Myocyte (in vitro differentiated cells): ENCODE data around the gene CLIP4. TPM values are rescaled to one million over a fixed set of nuclear protein-coding genes. Genes with fewer than 3 reads are reported as not detected.

Experiments
- DNase-seq: peaks from one replicate; pipeline ENCODE4 v3.0.0-alpha.2; 2012; ENCODE audit warnings: low read depth
- polyA plus RNA-seq: library from polyadenylated mRNA; unstranded; fragments of >200 nt; gene quantifications from one replicate; pipeline ENCODE4 v1.2.1, GENCODE V29; 2012; ENCODE audit warnings: missing spikeins
- total RNA-seq: library from RNA; depleted of rRNA; stranded (reverse); fragments of >200 nt; gene quantifications from 2 replicates; pipeline ENCODE4 v1.2.3, GENCODE V29; 2014

The CLIP4 gene
- total RNA-seq, result 126 and 129 TPM in 2 replicates
- 43.7 TPM for polyA plus RNA-seq

- DNase-seq, result peak; percentile 79
Measured at GRCh38 chr2:29114946-29115609, at the start of gene CLIP4. TSS of gene CLIP4 (plus strand) at chr2:29115415. CDS start at chr2:29121389, 5,974 bp downstream.

GRCh38 chr2:29066271-29066860 is 48.8 kb upstream of the CLIP4 start:
- DNase-seq, result no peak

- DNase-seq, result no peak
Measured at GRCh38 chr2:29066997-29067605, 48.1 kb upstream of the CLIP4 start.

GRCh38 chr2:29068513-29068912 is 46.7 kb upstream of the CLIP4 start:
- no peak for DNase-seq

GRCh38 chr2:29070526-29070925 is 44.7 kb upstream of the CLIP4 start:
- no peak for DNase-seq

- no peak for DNase-seq
Measured at GRCh38 chr2:29071032-29071975, 43.9 kb upstream of the CLIP4 start.

GRCh38 chr2:29072251-29072650 is 43.0 kb upstream of the CLIP4 start:
- DNase-seq, result no peak

- no peak for DNase-seq
Measured at GRCh38 chr2:29072971-29073725, 42.1 kb upstream of the CLIP4 start.

- DNase-seq, result peak; percentile 60
Measured at GRCh38 chr2:29073933-29074332, 41.3 kb upstream of the CLIP4 start.

- peak; percentile 64 for DNase-seq
Measured at GRCh38 chr2:29074411-29074810, 40.8 kb upstream of the CLIP4 start, which contains the start of gene PCARE. TSS of gene PCARE (minus strand) at chr2:29074523. CDS start at chr2:29074261, 262 bp downstream.

GRCh38 chr2:29075894-29076705 is 39.1 kb upstream of the CLIP4 start:
- DNase-seq, result no peak

GRCh38 chr2:29079887-29080286 is 35.3 kb upstream of the CLIP4 start:
- DNase-seq, result no peak

GRCh38 chr2:29080886-29081743 is 34.1 kb upstream of the CLIP4 start:
- peak; percentile 27 for DNase-seq

- DNase-seq, result no peak
Measured at GRCh38 chr2:29082804-29083495, 32.3 kb upstream of the CLIP4 start.

- DNase-seq, result no peak
Measured at GRCh38 chr2:29084554-29084953, 30.7 kb upstream of the CLIP4 start.

- DNase-seq, result peak; percentile 52
Measured at GRCh38 chr2:29090311-29090710, 24.9 kb upstream of the CLIP4 start.

- DNase-seq, result no peak
Measured at GRCh38 chr2:29096969-29097368, 18.2 kb upstream of the CLIP4 start.

- no peak for DNase-seq
Measured at GRCh38 chr2:29097569-29097968, 17.6 kb upstream of the CLIP4 start.
